ENCODE data around the gene PLA2G4B. TPM values are rescaled to one million over a fixed set of nuclear protein-coding genes. Genes with fewer than 3 reads are reported as not detected.

PLA2G4B gene
- total and polyA plus RNA-seq, 9 of the 15 experiments (the other 6 are each of a cell fraction or from before 2014, with no cell fraction given), result 0.07 to 6.1 (median 2.8) TPM

DNA sequence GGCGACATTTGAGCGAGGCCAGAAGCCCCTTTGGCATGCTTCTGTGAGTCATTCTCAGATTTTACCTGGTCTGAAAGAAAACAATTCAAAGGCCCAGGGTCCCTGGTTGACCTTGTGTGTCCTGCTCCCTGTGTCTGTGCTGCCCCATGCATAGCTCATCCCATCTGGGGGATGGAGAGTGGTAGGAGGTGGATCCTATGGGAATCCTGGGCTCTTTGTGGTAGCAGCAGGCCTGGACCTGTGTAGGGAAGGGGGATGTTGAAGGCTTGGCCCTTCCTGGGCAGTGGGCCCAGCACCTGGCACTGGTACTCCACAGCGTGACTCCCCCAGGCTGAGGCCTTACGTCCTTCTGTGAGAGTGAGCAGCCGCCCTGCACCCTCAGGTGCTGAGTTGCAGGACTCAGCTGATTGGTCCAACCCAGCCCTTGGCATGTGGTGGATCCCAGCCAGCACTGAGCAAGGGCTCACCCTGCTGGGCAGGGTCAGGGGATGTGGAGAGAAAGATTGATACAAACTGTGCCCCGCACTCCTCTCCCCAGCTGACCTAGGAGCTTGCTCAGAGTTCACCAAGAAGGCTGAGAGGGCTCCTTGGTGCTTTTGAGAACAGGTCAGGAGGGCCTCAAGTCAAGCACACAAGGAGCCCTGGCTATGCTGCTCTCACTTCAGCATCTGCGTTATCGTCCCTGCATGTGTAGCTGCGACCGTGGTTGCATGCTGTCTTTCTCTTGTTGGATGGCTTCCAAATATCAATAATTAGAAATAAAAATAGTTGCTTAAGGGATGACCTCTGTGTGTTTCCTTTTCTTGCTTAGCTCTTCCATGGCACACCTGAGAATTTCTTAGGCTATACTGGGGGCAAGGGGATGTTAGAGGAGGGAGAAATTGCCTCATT lies 32.1 kb upstream of the PLA2G4B start (continued):
- TF ChIP-seq C11orf30 (IDR thresholded peaks at IDR 0.05; ENCODE audit: low read depth), result no peak

DNA sequence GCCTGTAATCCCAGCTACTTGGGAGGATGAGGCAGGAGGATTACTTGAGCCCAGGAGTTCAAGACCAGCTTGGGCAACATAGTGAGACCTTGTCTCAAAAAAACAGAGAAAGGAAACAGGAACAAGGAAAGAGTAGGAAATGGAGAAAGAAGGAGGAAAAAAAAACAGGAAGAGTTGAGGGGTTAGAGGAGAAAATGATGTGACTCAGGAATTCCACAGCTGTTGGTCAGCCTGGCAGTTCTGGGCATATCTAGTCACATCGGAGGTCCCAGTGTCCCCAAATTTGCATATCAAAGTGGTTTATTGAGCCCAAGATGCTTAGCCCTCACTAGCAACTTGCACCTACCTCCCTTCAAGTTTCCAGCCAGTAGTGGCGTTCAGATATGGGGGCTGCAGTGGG lies 29.5 kb upstream of the PLA2G4B start:
- Histone ChIP-seq H3K9ac (ENCODE audit: insufficient read depth in 1 of 2, low read depth in 2 of 2, low read length in 2 of 2) (no peak overlapping the region), H3K79me2 (ENCODE audit: control insufficient read depth, insufficient read depth, low read length) (no peaks in the 10 kb centered on the region), H3K4me3 (no peak overlapping the region), H4K20me1 (replicated peaks; ENCODE audit: control insufficient read depth, insufficient read depth, low read length) (0 out of 2 replicates have a peak, but pooled peaks cover 4% of the 10 kb centered on the region), H3K4me1 (replicated peaks in 1 of 2; ENCODE audit: control insufficient read depth in 2 of 2, insufficient read depth in 2 of 2, low read length in 2 of 2) (peaks cover 3 to 7% of the 10 kb centered on the region in 2 experiments; a peak in 3 of 5 replicates), H3K36me3 (ENCODE audit: control insufficient read depth, insufficient read depth, low read length) (peaks cover 2% of the 10 kb centered on the region; the same call in 1 of the 3 replicates), H3K27ac (ENCODE audit: extremely low read depth, low read depth, low read length) (no peak overlapping the region), H3K9me3 (replicated peaks; ENCODE audit: control insufficient read depth, insufficient read depth, low read depth, low read length) (no peaks in the 10 kb centered on the region), H2AFZ (ENCODE audit: low read depth, low read length) (no peak overlapping the region), H3K27me3 (ENCODE audit: control insufficient read depth in 2 of 2, insufficient read depth in 2 of 2, low read length in 2 of 2) (no peaks in the 10 kb centered on the region), H3K9me1 (ENCODE audit: control insufficient read depth, insufficient read depth, low read length) (no peaks in the 10 kb centered on the region), H3K4me2 (ENCODE audit: insufficient read depth, low read length) (no peak overlapping the region)
- no peak for DNase-seq (ENCODE audit: extremely low read depth in 1 of 4, low spot score in 3 of 4)
- ChIA-PET POLR2A (interaction anchor here (0.5 to 1.2 kb wide), 6 partner anchors 8 to 193 kb away, joined by 3 to 7 read pairs (median 3); partner anchors contain the start of gene MAPKBP1), CTCF (ENCODE audit: low intra/inter-chr PET ratio) (interaction anchor here (0.6 kb wide), 1 partner anchor 242 kb away, joined by 3 read pairs; no protein-coding TSS in a partner anchor)
- FAIRE-seq, result no peak
- intact Hi-C loops (cut with micrococcal nuclease), result no loop called here
- no peak for ATAC-seq
- in situ Hi-C loops (cut with MboI), result loop anchor here (25.0 kb wide), 1 partner anchor 347 kb away; no protein-coding TSS in a partner anchor
- BruUV-seq (replicated peaks), result no TSS peak
- WGBS (ENCODE audit: insufficient coverage, low coverage, missing lambda C conversion rate), result 80% methylated on average over 2 of the region's 2 CpGs
- TF ChIP-seq NFE2 (IDR thresholded peaks at IDR 0.05; ENCODE audit: low read depth), result no peak
- no peak for TF ChIP-seq PHF21A (IDR thresholded peaks at IDR 0.05; ENCODE audit: borderline replicate concordance, low read depth)
- no peak for TF ChIP-seq ZNF280B (CRISPR knock-in tag; IDR thresholded peaks at IDR 0.05)
- TF ChIP-seq NFIC (IDR thresholded peaks at IDR 0.05), result no peak
- TF ChIP-seq, protein P1, sequence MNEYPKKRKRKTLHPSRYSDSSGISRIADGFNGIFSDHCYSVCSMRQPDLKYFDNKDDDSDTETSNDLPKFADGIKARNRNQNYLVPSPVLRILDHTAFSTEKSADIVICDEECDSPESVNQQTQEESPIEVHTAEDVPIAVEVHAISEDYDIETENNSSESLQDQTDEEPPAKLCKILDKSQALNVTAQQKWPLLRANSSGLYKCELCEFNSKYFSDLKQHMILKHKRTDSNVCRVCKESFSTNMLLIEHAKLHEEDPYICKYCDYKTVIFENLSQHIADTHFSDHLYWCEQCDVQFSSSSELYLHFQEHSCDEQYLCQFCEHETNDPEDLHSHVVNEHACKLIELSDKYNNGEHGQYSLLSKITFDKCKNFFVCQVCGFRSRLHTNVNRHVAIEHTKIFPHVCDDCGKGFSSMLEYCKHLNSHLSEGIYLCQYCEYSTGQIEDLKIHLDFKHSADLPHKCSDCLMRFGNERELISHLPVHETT (CRISPR knock-in tag; conservative IDR thresholded peaks at IDR 0.05 in 1 of 2, IDR thresholded peaks at IDR 0.05 in 1 of 2), result no peak
- no peak for TF ChIP-seq ELF2 (CRISPR knock-in tag; IDR thresholded peaks at IDR 0.05)
- no peak for TF ChIP-seq ZNF12 (CRISPR knock-in tag; IDR thresholded peaks at IDR 0.05)
- no peak for TF ChIP-seq MIER1 (IDR thresholded peaks at IDR 0.05; ENCODE audit: low read depth)
- no peak for TF ChIP-seq ZNF316 (IDR thresholded peaks at IDR 0.05)
- TF ChIP-seq ZNF766 (CRISPR knock-in tag; conservative IDR thresholded peaks at IDR 0.05), result no peak
- no peak for TF ChIP-seq NUFIP1 (IDR thresholded peaks at IDR 0.05; ENCODE audit: partially characterized antibody)
- TF ChIP-seq, protein P2, sequence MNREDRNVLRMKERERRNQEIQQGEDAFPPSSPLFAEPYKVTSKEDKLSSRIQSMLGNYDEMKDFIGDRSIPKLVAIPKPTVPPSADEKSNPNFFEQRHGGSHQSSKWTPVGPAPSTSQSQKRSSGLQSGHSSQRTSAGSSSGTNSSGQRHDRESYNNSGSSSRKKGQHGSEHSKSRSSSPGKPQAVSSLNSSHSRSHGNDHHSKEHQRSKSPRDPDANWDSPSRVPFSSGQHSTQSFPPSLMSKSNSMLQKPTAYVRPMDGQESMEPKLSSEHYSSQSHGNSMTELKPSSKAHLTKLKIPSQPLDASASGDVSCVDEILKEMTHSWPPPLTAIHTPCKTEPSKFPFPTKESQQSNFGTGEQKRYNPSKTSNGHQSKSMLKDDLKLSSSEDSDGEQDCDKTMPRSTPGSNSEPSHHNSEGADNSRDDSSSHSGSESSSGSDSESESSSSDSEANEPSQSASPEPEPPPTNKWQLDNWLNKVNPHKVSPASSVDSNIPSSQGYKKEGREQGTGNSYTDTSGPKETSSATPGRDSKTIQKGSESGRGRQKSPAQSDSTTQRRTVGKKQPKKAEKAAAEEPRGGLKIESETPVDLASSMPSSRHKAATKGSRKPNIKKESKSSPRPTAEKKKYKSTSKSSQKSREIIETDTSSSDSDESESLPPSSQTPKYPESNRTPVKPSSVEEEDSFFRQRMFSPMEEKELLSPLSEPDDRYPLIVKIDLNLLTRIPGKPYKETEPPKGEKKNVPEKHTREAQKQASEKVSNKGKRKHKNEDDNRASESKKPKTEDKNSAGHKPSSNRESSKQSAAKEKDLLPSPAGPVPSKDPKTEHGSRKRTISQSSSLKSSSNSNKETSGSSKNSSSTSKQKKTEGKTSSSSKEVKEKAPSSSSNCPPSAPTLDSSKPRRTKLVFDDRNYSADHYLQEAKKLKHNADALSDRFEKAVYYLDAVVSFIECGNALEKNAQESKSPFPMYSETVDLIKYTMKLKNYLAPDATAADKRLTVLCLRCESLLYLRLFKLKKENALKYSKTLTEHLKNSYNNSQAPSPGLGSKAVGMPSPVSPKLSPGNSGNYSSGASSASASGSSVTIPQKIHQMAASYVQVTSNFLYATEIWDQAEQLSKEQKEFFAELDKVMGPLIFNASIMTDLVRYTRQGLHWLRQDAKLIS (CRISPR knock-in tag; IDR thresholded peaks at IDR 0.05), result no peak

All from K562 (cell line).